CD14-positive monocyte (primary cell): ENCODE measurements around the gene CDK15. TPM values are rescaled to one million over a fixed set of nuclear protein-coding genes. Genes with fewer than 3 reads are reported as not detected.

ENCODE experiments used
- DNase-seq, 3 donors: peaks; one replicate each; pipeline ENCODE4 v3.0.0-alpha.2; 2011 to 2022
- H2AFZ ChIP-seq: 2 replicates; pipeline ENCODE4 v1.6.0; 2012; ENCODE audit warnings: mild to moderate bottlenecking, low read depth, low read length, inconsistent platforms; ENCODE audit not compliant: insufficient read depth, poor library complexity, severe bottlenecking
- H3K27ac ChIP-seq, 2 donors: 1 replicate in 1 of 2; 2 replicates in 1 of 2; pipeline ENCODE4 v1.5.1; 2012 to 2013; ENCODE audit warnings: low read length in 2 of 2, control low read depth in 1 of 2, inconsistent platforms in 1 of 2, low read depth in 1 of 2, mild to moderate bottlenecking in 1 of 2
- H3K27me3 ChIP-seq, 2 donors: one replicate each; pipeline versions ENCODE4 v1.6.0 to v1.6.1; 2011 to 2013; ENCODE audit warnings: low read length in 2 of 2; ENCODE audit not compliant: control insufficient read depth in 2 of 2, insufficient read depth in 2 of 2
- H3K36me3 ChIP-seq, 2 donors: replicated peaks in 1 of 2; 1 replicate in 1 of 2; 2 replicates in 1 of 2; pipeline versions ENCODE4 v1.5.1 to v1.6.1; 2012 to 2013; ENCODE audit warnings: low read length in 2 of 2, control low read depth in 1 of 2, inconsistent platforms in 1 of 2, mild to moderate bottlenecking in 1 of 2; ENCODE audit not compliant: insufficient read depth in 2 of 2, control insufficient read depth in 1 of 2
- H3K4me1 ChIP-seq, 2 donors: 1 replicate in 1 of 2; 2 replicates in 1 of 2; pipeline versions ENCODE4 v1.5.1 to v1.6.1; 2012 to 2013; ENCODE audit warnings: low read length in 2 of 2, control low read depth in 1 of 2, inconsistent platforms in 1 of 2, mild to moderate bottlenecking in 1 of 2, moderate library complexity in 1 of 2; ENCODE audit not compliant: insufficient read depth in 2 of 2, control insufficient read depth in 1 of 2
- H3K4me2 ChIP-seq: replicated peaks from 2 replicates; pipeline ENCODE3; 2012; ENCODE audit warnings: low read length, moderate library complexity, mild to moderate bottlenecking; ENCODE audit not compliant: poor library complexity, severe bottlenecking; ENCODE audit errors: extremely low read depth
- H3K4me3 ChIP-seq, 3 experiments: fragments of 200-600 bp in 1 of 3; sonication (generic) in 1 of 3; replicated peaks in 1 of 3; 1 replicate in 2 of 3; 2 replicates in 1 of 3; pipeline ENCODE4 v1.5.1; 2011 to 2013; ENCODE audit warnings: low read length in 3 of 3, mild to moderate bottlenecking in 3 of 3, control low read depth in 2 of 3, low read depth in 2 of 3, inconsistent platforms in 1 of 3, moderate library complexity in 1 of 3
- H3K79me2 ChIP-seq: 2 replicates; pipeline ENCODE4 v1.6.0; 2012; ENCODE audit warnings: mild to moderate bottlenecking, control low read depth, inconsistent platforms, low read length, moderate library complexity; ENCODE audit not compliant: insufficient read depth
- H3K9ac ChIP-seq: 2 replicates; pipeline ENCODE4 v1.6.0; 2017; ENCODE audit warnings: low read length, mild to moderate bottlenecking; ENCODE audit not compliant: insufficient read depth, poor library complexity, severe bottlenecking
- H3K9me3 ChIP-seq, 2 donors: replicated peaks in 1 of 2; 1 replicate in 1 of 2; 2 replicates in 1 of 2; pipeline versions ENCODE4 v1.5.1 to v1.6.1; 2012 to 2013; ENCODE audit warnings: low read length in 2 of 2, control low read depth in 1 of 2; ENCODE audit not compliant: control insufficient read depth in 1 of 2, insufficient read depth in 1 of 2
- H4K20me1 ChIP-seq: 2 replicates; pipeline ENCODE4 v1.6.0; 2012; ENCODE audit warnings: mild to moderate bottlenecking, low read length, control low read depth, moderate library complexity; ENCODE audit not compliant: insufficient read depth
- H3K27ac Mint-ChIP-seq, 7 donors: one replicate each; pipeline ENCODE4 v1.8.0; 2020; ENCODE audit warnings: mild to moderate bottlenecking in 7 of 7, mixed read lengths in 7 of 7, moderate library complexity in 6 of 7, inconsistent platforms in 2 of 7
- H3K27me3 Mint-ChIP-seq, 3 donors: one replicate each; pipeline ENCODE4 v1.8.0; 2021 to 2022; ENCODE audit warnings: low read depth in 3 of 3, mild to moderate bottlenecking in 3 of 3, mixed read lengths in 3 of 3, moderate library complexity in 3 of 3, inconsistent platforms in 1 of 3
- H3K36me3 Mint-ChIP-seq, 2 donors: one replicate each; pipeline ENCODE4 v1.8.0; 2020; ENCODE audit warnings: mixed read lengths in 2 of 2, inconsistent platforms in 1 of 2, mild to moderate bottlenecking in 1 of 2
- H3K4me1 Mint-ChIP-seq: one replicate; pipeline ENCODE4 v1.8.0; 2020; ENCODE audit warnings: mild to moderate bottlenecking, mixed read lengths
- H3K4me3 Mint-ChIP-seq, 2 donors: one replicate each; pipeline ENCODE4 v1.8.0; 2020; ENCODE audit warnings: mild to moderate bottlenecking in 2 of 2, mixed read lengths in 2 of 2, moderate library complexity in 1 of 2
- H3K9me3 Mint-ChIP-seq, 7 donors: one replicate each; pipeline ENCODE4 v1.8.0; 2020 to 2022; ENCODE audit warnings: mixed read lengths in 7 of 7, mild to moderate bottlenecking in 6 of 7, moderate library complexity in 6 of 7, inconsistent platforms in 2 of 7
- CTCF ChIP-seq: fragments of 200-600 bp; IDR thresholded peaks from one replicate; pipeline ENCODE4 v1.8.0; 2022; ENCODE audit warnings: antibody characterized with exemption, mild to moderate bottlenecking
- WGBS: methylation state at CpG from one replicate; pipeline ENCODE4 v1.1.5; 2013; ENCODE audit warnings: missing lambda C conversion rate; ENCODE audit not compliant: insufficient coverage; 5-methylcytosine and 5-hydroxymethylcytosine counted together
- intact Hi-C, 2 donors: fragments of 100-400 bp; cut with micrococcal nuclease; formaldehyde crosslinking; loops; one replicate each; pipeline versions ENCODE4 v1.15.0 to v1.15.1; 2023
- polyA plus RNA-seq, 3 donors: library from polyadenylated mRNA; depleted of rRNA in 1 of 3; unstranded in 2 of 3; stranded (reverse) in 1 of 3; fragments of 300-500 nt in 2 of 3; fragments of >200 nt in 1 of 3; fragmentation: Illumina TruSeq in 2 of 3; gene quantifications; 1 replicate in 2 of 3; 2 replicates in 1 of 3; pipeline ENCODE4 v1.2.3, GENCODE V29; 2012 to 2021

Gene CDK15
- polyA plus RNA-seq, 3 donors, result not detected

GRCh38 chr2:201785135-201785534 lies 21.2 kb upstream of the CDK15 start:
- WGBS, result 0% methylated on average over 2 of the region's 4 CpGs
- Histone ChIP-seq H3K4me1 (peaks cover 20 to 26% of the 10 kb centered on the region in 2 donors), H3K9ac (no peak overlapping the region), H3K9me3 (no peaks in the 10 kb centered on the region), H3K79me2 (peaks cover 6% of the 10 kb centered on the region), H3K4me3 (no peak overlapping the region), H3K27ac (no peak overlapping the region), H3K36me3 (no peaks in the 10 kb centered on the region), H3K4me2 (no peak overlapping the region), H3K27me3 (no peaks in the 10 kb centered on the region), H4K20me1 (no peaks in the 10 kb centered on the region), H2AFZ (peak overlapping the region; percentile 23)
- Mint-ChIP-seq H3K9me3 (no peaks in the 10 kb centered on the region), H3K4me3 (no peak overlapping the region), H3K36me3 (no peaks in the 10 kb centered on the region), H3K4me1 (peaks cover 31% of the 10 kb centered on the region), H3K27ac (peak overlapping the region in 1 of 7 donors; percentile 8), H3K27me3 (peaks cover 3 to 11% (median 7%) of the 10 kb centered on the region in 3 donors)
- DNase-seq, result no peak
- intact Hi-C loops, result loop anchor here in 1 of 2 donors (10.0 kb wide), 1 partner anchor 340 kb away; no protein-coding TSS in a partner anchor
- TF ChIP-seq CTCF, result no peak

DNA sequence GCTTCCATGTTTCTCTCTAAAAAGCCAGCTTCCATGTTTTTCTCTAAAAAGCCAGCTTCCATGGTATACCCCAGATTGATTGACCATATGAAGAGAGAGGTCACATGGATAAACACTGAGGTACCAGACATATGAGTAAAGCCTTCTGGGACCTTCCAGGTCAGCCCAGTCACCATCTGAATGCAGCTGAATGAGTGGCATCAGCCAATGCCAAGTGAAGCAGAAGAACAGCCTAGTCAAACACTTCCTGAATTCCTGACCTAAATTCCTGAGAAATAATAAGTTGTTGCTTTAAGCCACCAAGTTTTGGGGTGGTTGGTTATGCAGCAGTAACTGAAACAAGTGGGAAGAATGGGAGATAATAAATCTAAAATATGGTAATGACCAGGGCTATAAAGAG lies 19.9 kb upstream of the CDK15 start:
- no peak overlapping the region for H3K4me2 ChIP-seq
- H3K9ac ChIP-seq, result no peak overlapping the region
- Mint-ChIP-seq H3K9me3 (no peaks in the 10 kb centered on the region), H3K4me1 (peaks cover 27% of the 10 kb centered on the region), H3K36me3 (no peaks in the 10 kb centered on the region), H3K4me3 (no peak overlapping the region), H3K27ac (peak overlapping the region in 2 of 7 donors; percentile 17 to 30), H3K27me3 (peaks cover 3 to 11% (median 7%) of the 10 kb centered on the region in 3 donors)
- H2AFZ ChIP-seq, result no peak overlapping the region
- DNase-seq, result no peak
- no peak overlapping the region for H3K4me3 ChIP-seq
- no peak overlapping the region for H3K27ac ChIP-seq
- H3K27me3 ChIP-seq, result no peaks in the 10 kb centered on the region
- H4K20me1 ChIP-seq, result no peaks in the 10 kb centered on the region
- no peaks in the 10 kb centered on the region for H3K36me3 ChIP-seq
- peaks cover 15 to 20% of the 10 kb centered on the region in 2 donors for H3K4me1 ChIP-seq
- H3K79me2 ChIP-seq, result no peaks in the 10 kb centered on the region
- no peak for TF ChIP-seq CTCF
- H3K9me3 ChIP-seq, result no peaks in the 10 kb centered on the region
- intact Hi-C loops, result loop anchor here in 1 of 2 donors (10.0 kb wide), 1 partner anchor 342 kb away; no protein-coding TSS in a partner anchor
